Tibial nerve (tissue), 4 donors: ENCODE results near the gene UTS2R. TPM values are rescaled to one million over a fixed set of nuclear protein-coding genes. Genes with fewer than 3 reads are reported as not detected.
"Not testable (repeated sequence)": the region's sequence is repeated elsewhere in the genome, so short reads cannot be mapped to it uniquely, and the experiment has no call there.

ENCODE experiments used
- DNase-seq, 2 donors: peaks; one replicate each; pipeline ENCODE4 v3.0.0-alpha.2; 2019; ENCODE audit warnings: low spot score in 2 of 2
- H3K27ac ChIP-seq, 4 donors: fragments of 200-600 bp; sonication (generic) in 3 of 4; one replicate each; pipeline ENCODE4 v1.5.1; 2017 to 2019; ENCODE audit warnings: mild to moderate bottlenecking in 1 of 4
- H3K27me3 ChIP-seq, 2 donors: fragments of 200-600 bp; sonication (generic) in 1 of 2; one replicate each; pipeline versions ENCODE4 v1.5.1 to v1.6.0; 2017 to 2019
- H3K36me3 ChIP-seq, 3 donors: fragments of 200-600 bp; sonication (generic); one replicate each; pipeline ENCODE4 v1.5.1; 2018 to 2019
- H3K4me1 ChIP-seq, 4 donors: fragments of 200-600 bp; sonication (generic) in 3 of 4; one replicate each; pipeline ENCODE4 v1.5.1; 2017 to 2019
- H3K4me3 ChIP-seq, 4 donors: fragments of 200-600 bp; sonication (generic) in 3 of 4; one replicate each; pipeline ENCODE4 v1.5.1; 2017 to 2019; ENCODE audit warnings: mild to moderate bottlenecking in 1 of 4, moderate library complexity in 1 of 4
- H3K9me3 ChIP-seq, 4 donors: fragments of 200-600 bp; sonication (generic) in 3 of 4; one replicate each; pipeline ENCODE4 v1.5.1; 2017 to 2019
- EP300 ChIP-seq, 2 donors: sonication (generic); formaldehyde crosslinking; IDR thresholded peaks; one replicate each; pipeline ENCODE4 v1.6.1; 2017; ENCODE audit warnings: antibody characterized with exemption in 2 of 2, mild to moderate bottlenecking in 1 of 2
- POLR2A ChIP-seq, 2 donors: fragments of 450-650 bp; IDR thresholded peaks; one replicate each; pipeline ENCODE4 v1.6.1; 2017; ENCODE audit warnings: antibody characterized with exemption in 2 of 2, mild to moderate bottlenecking in 2 of 2, moderate library complexity in 2 of 2
- WGBS, 2 donors: methylation state at CpG; one replicate each; pipeline ENCODE4 v1.1.5; 2018; 5-methylcytosine and 5-hydroxymethylcytosine counted together
- total RNA-seq, 4 donors: library from RNA; depleted of rRNA; stranded (reverse); fragments of >200 nt; gene quantifications; one replicate each; pipeline ENCODE4 v1.1.0, GENCODE V29; 2016
- TF ChIP-seq, protein P1 (sequence below), 5 experiments: fragments of 200-600 bp in 3 of 5; fragments of 450-650 bp in 2 of 5; sonication (generic) in 3 of 5; IDR thresholded peaks; one replicate each; pipeline ENCODE4 v1.5.1; 2016 to 2019; ENCODE audit warnings: antibody characterized with exemption in 5 of 5, mild to moderate bottlenecking in 3 of 5, moderate library complexity in 2 of 5

UTS2R gene
- total RNA-seq, 4 donors from 2014 or later, result 0.20 TPM; not detected in 3

DNA sequence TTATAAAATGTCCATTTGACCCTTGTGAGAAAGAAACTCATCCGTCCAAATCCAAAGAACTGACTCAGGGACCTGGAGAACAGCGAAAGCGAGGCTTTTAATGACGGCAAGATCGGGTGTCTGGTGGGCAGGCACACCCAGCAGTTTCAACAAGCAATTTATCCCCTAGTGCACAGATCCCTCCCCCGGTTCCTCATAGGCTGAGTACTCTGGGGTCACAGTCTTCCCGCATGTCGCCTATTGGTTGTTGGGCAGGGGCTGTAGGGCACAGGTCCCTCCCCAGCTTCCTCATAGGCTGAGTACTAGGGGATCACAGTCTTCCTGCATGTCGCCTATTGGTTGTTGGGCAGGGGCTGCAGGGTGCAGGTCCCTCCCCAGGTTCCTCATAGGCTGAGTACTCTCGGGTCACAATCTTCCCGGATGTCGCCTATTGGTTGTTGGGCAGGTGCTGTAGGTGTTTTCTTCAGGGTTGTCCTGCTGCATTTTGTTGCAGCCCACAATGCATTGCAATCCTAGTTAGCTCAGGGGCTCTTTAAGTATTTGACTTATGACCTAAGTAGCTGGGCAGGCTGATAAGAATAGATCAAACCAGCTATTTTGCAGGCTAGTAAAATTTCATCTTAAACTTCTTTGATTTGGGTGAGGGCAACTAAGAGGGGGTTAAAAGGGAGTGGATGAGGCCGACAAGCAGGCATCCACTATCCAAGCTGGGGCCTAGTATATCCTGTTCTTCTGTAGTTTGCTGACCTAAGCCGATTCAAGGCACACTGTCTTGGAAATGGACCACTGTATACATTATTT, 3.6 kb upstream of the UTS2R start:
- no peak for DNase-seq
- Histone ChIP-seq H3K9me3 (no peaks in the 10 kb centered on the region), H3K4me1 (peaks cover 0 to 27% (median 8%) of the 10 kb centered on the region in 4 donors), H3K36me3 (no peaks in the 10 kb centered on the region), H3K4me3 (no peak overlapping the region), H3K27ac (no peak overlapping the region), H3K27me3 (peaks cover 0 to 65% of the 10 kb centered on the region in 2 donors)
- WGBS, 2 donors, result 81 to 82% methylated on average over 14 of the region's 14 CpGs
- TF ChIP-seq EP300 (IDR thresholded peaks at IDR 0.05) (no peak), POLR2A (IDR thresholded peaks at IDR 0.05) (no peak)
- TF ChIP-seq, protein P1, sequence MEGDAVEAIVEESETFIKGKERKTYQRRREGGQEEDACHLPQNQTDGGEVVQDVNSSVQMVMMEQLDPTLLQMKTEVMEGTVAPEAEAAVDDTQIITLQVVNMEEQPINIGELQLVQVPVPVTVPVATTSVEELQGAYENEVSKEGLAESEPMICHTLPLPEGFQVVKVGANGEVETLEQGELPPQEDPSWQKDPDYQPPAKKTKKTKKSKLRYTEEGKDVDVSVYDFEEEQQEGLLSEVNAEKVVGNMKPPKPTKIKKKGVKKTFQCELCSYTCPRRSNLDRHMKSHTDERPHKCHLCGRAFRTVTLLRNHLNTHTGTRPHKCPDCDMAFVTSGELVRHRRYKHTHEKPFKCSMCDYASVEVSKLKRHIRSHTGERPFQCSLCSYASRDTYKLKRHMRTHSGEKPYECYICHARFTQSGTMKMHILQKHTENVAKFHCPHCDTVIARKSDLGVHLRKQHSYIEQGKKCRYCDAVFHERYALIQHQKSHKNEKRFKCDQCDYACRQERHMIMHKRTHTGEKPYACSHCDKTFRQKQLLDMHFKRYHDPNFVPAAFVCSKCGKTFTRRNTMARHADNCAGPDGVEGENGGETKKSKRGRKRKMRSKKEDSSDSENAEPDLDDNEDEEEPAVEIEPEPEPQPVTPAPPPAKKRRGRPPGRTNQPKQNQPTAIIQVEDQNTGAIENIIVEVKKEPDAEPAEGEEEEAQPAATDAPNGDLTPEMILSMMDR (IDR thresholded peaks at IDR 0.05), result no peak

DNA sequence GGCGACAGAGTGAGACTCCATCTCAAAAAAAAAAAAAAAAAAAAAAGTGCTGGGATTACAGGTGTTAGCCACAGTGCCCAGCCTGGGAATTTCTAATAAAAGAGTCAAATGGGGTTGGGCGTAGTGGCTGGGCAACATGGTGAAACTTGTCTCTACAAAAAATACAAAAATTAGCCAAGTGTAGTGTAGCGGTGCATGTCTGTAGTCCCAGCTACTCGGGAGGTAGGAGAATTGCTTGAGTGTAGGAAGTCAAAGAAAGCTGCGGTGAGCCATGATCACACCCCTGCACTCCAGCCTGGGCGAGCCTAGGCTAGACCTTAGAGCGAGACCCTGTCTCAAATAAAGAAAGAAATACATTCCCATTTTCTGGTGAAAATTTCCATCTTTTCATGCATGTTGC, 2.4 kb upstream of the UTS2R start:
- Histone ChIP-seq H3K36me3 (no peaks in the 10 kb centered on the region), H3K4me1 (peaks cover 0 to 27% (median 8%) of the 10 kb centered on the region in 4 donors), H3K27me3 (peaks cover 0 to 77% of the 10 kb centered on the region in 2 donors), H3K27ac (no peak overlapping the region), H3K4me3 (no peak overlapping the region), H3K9me3 (no peaks in the 10 kb centered on the region)
- 93 to 95% methylated on average over 7 of the region's 7 CpGs for WGBS, 2 donors
- TF ChIP-seq, protein P1 (IDR thresholded peaks at IDR 0.05), result no peak
- no peak for TF ChIP-seq EP300 (IDR thresholded peaks at IDR 0.05)
- TF ChIP-seq POLR2A (IDR thresholded peaks at IDR 0.05), result no peak
- DNase-seq, result no peak

- TF ChIP-seq POLR2A (IDR thresholded peaks at IDR 0.05), result no peak
- no peak for TF ChIP-seq EP300 (IDR thresholded peaks at IDR 0.05)
- TF ChIP-seq, protein P1 (IDR thresholded peaks at IDR 0.05), result no peak
- Histone ChIP-seq H3K27ac (no peak overlapping the region), H3K27me3 (peaks cover 0 to 84% of the 10 kb centered on the region in 2 donors), H3K9me3 (no peaks in the 10 kb centered on the region), H3K4me3 (peak overlapping the region; percentile 13 to 44 (median 26)), H3K36me3 (no peaks in the 10 kb centered on the region), H3K4me1 (peaks cover 0 to 32% (median 8%) of the 10 kb centered on the region in 4 donors)
- WGBS, 2 donors, result 15 to 28% methylated on average over 33 to 34 of the region's 38 CpGs
- no peak for DNase-seq
Measured at GRCh38 chr17:82370471-82371332, 863 bp upstream of the UTS2R start.

DNA sequence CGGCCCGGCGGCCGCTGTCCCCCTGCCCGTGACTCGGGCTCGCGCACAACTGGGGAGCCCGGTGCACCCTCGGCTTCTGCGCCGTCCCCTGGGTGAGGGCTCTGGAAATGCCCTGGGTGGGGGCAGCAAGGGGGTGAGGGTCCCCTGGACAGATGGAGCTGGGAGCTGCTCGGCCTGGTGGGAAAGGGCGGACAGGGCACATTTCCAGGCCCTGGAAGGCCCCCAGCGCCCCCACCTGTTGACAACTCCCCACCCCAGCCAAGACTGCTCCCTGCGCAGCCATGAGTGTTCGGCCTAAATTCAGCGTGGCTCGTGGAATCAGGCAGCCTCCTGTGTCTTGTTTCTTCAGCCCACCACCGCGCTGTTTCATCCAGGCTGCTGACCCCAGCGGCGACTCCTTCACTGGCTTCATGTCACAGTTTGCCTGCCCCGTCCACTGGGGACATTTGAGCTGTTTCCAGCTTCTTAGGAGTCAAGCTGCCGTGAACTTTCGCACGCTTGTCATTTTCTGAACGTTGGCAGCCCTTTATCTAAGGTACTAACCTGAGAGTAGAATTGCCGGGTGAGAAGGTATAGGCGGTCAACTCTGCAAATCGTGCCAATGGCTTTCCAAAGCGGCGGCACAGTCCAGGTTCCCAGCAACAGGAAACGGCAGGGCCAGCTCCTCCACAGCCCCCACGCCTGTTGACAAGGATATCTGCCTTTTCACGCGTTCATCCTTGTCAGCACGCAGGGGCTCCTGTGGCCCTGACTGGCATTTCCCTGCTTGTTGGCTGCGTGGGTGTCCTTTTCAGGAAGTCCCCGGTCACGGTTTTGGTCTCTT, 895 bp downstream of the UTS2R start:
- Histone ChIP-seq H3K4me3 (no peak overlapping the region), H3K27ac (no peak overlapping the region), H3K27me3 (peaks cover 0 to 87% of the 10 kb centered on the region in 2 donors), H3K4me1 (peaks cover 0 to 32% (median 8%) of the 10 kb centered on the region in 4 donors), H3K36me3 (no peaks in the 10 kb centered on the region), H3K9me3 (no peaks in the 10 kb centered on the region)
- 49 to 65% methylated on average over 33 to 41 of the region's 41 CpGs for WGBS, 2 donors
- no peak for DNase-seq
- TF ChIP-seq EP300 (IDR thresholded peaks at IDR 0.05) (no peak), POLR2A (IDR thresholded peaks at IDR 0.05) (no peak)
- TF ChIP-seq, protein P1 (IDR thresholded peaks at IDR 0.05), result no peak

GRCh38 chr17:82373072-82373452, 1.5 kb downstream of the UTS2R start:
- WGBS, 2 donors, result 80 to 87% methylated on average over 10 of the region's 10 CpGs
- not testable (repeated sequence) for H3K4me3 ChIP-seq

More at GRCh38 chr17:82373072-82373452, 1.5 kb downstream of the UTS2R start:
- H3K9me3 ChIP-seq, DNase-seq, H3K27ac ChIP-seq, H3K36me3 ChIP-seq: not testable (repeated sequence)
- H3K27me3 ChIP-seq, result peaks cover 0 to 88% of the 10 kb centered on the region in 2 donors
- H3K4me1 ChIP-seq, result peaks cover 0 to 32% (median 8%) of the 10 kb centered on the region in 4 donors
